GM23338 (cell line): ENCODE results near the gene PAX3.

Experiments used
- CREB1 ChIP-seq: fragments of 250-450 bp; sonication (Bioruptor Pico); IDR thresholded peaks from 2 replicates; pipeline ENCODE4 v1.5.0; 2020; ENCODE audit warnings: low read depth, mild to moderate bottlenecking, moderate library complexity
- EZH2 ChIP-seq: fragments of 200-600 bp; sonication (generic); IDR thresholded peaks from one replicate; pipeline ENCODE4 v1.8.0; 2017; ENCODE audit warnings: antibody characterized with exemption, mild to moderate bottlenecking, low read depth; ENCODE audit not compliant: unreplicated experiment
- EZH2phosphoT487 ChIP-seq: fragments of 200-600 bp; sonication (generic); IDR thresholded peaks from one replicate; pipeline ENCODE4 v1.8.1; 2018; ENCODE audit warnings: antibody characterized with exemption; ENCODE audit not compliant: unreplicated experiment
- TF ChIP-seq, protein P1 (sequence below), 2 experiments: fragments of 200-600 bp in 1 of 2; sonication (generic) in 1 of 2; conservative IDR thresholded peaks; 2 replicates each; pipeline versions ENCODE4 v1.5.1 to v1.6.1; 2016 to 2017; ENCODE audit warnings: antibody characterized with exemption in 2 of 2, low read depth in 2 of 2, mild to moderate bottlenecking in 2 of 2, moderate library complexity in 1 of 2
- TF ChIP-seq, protein P2 (sequence below): fragments of 250-450 bp; sonication (Bioruptor Pico); IDR thresholded peaks from 2 replicates; pipeline ENCODE4 v1.5.0; 2020; ENCODE audit warnings: mild to moderate bottlenecking, moderate library complexity

DNA sequence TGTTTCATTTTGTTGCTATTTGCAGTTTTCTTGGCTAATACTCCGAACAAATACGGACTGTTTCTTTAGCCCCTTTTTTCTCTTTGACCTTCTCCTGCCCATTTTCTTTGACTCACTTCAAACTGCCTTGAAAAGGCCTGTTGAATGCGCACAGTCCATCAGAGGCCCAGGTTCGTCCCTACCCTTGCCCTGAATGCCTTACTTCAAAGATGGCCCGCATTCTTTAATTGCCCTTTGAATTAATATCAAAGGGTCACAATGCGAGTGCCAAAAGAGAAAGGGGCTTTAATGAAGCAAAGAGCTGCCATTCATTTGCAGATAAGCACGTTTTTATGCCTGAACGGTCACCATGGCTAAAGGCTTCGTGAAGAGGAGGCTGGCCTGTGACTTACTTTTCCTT is 29.7 kb downstream of the PAX3 start:
- TF ChIP-seq, protein P1, sequence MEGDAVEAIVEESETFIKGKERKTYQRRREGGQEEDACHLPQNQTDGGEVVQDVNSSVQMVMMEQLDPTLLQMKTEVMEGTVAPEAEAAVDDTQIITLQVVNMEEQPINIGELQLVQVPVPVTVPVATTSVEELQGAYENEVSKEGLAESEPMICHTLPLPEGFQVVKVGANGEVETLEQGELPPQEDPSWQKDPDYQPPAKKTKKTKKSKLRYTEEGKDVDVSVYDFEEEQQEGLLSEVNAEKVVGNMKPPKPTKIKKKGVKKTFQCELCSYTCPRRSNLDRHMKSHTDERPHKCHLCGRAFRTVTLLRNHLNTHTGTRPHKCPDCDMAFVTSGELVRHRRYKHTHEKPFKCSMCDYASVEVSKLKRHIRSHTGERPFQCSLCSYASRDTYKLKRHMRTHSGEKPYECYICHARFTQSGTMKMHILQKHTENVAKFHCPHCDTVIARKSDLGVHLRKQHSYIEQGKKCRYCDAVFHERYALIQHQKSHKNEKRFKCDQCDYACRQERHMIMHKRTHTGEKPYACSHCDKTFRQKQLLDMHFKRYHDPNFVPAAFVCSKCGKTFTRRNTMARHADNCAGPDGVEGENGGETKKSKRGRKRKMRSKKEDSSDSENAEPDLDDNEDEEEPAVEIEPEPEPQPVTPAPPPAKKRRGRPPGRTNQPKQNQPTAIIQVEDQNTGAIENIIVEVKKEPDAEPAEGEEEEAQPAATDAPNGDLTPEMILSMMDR (conservative IDR thresholded peaks at IDR 0.05; ENCODE audit: low read depth in 2 of 2), result no peak
- no peak for TF ChIP-seq EZH2phosphoT487
- no peak for TF ChIP-seq CREB1 (CRISPR knock-in tag)
- no peak for TF ChIP-seq EZH2
- TF ChIP-seq, protein P2, sequence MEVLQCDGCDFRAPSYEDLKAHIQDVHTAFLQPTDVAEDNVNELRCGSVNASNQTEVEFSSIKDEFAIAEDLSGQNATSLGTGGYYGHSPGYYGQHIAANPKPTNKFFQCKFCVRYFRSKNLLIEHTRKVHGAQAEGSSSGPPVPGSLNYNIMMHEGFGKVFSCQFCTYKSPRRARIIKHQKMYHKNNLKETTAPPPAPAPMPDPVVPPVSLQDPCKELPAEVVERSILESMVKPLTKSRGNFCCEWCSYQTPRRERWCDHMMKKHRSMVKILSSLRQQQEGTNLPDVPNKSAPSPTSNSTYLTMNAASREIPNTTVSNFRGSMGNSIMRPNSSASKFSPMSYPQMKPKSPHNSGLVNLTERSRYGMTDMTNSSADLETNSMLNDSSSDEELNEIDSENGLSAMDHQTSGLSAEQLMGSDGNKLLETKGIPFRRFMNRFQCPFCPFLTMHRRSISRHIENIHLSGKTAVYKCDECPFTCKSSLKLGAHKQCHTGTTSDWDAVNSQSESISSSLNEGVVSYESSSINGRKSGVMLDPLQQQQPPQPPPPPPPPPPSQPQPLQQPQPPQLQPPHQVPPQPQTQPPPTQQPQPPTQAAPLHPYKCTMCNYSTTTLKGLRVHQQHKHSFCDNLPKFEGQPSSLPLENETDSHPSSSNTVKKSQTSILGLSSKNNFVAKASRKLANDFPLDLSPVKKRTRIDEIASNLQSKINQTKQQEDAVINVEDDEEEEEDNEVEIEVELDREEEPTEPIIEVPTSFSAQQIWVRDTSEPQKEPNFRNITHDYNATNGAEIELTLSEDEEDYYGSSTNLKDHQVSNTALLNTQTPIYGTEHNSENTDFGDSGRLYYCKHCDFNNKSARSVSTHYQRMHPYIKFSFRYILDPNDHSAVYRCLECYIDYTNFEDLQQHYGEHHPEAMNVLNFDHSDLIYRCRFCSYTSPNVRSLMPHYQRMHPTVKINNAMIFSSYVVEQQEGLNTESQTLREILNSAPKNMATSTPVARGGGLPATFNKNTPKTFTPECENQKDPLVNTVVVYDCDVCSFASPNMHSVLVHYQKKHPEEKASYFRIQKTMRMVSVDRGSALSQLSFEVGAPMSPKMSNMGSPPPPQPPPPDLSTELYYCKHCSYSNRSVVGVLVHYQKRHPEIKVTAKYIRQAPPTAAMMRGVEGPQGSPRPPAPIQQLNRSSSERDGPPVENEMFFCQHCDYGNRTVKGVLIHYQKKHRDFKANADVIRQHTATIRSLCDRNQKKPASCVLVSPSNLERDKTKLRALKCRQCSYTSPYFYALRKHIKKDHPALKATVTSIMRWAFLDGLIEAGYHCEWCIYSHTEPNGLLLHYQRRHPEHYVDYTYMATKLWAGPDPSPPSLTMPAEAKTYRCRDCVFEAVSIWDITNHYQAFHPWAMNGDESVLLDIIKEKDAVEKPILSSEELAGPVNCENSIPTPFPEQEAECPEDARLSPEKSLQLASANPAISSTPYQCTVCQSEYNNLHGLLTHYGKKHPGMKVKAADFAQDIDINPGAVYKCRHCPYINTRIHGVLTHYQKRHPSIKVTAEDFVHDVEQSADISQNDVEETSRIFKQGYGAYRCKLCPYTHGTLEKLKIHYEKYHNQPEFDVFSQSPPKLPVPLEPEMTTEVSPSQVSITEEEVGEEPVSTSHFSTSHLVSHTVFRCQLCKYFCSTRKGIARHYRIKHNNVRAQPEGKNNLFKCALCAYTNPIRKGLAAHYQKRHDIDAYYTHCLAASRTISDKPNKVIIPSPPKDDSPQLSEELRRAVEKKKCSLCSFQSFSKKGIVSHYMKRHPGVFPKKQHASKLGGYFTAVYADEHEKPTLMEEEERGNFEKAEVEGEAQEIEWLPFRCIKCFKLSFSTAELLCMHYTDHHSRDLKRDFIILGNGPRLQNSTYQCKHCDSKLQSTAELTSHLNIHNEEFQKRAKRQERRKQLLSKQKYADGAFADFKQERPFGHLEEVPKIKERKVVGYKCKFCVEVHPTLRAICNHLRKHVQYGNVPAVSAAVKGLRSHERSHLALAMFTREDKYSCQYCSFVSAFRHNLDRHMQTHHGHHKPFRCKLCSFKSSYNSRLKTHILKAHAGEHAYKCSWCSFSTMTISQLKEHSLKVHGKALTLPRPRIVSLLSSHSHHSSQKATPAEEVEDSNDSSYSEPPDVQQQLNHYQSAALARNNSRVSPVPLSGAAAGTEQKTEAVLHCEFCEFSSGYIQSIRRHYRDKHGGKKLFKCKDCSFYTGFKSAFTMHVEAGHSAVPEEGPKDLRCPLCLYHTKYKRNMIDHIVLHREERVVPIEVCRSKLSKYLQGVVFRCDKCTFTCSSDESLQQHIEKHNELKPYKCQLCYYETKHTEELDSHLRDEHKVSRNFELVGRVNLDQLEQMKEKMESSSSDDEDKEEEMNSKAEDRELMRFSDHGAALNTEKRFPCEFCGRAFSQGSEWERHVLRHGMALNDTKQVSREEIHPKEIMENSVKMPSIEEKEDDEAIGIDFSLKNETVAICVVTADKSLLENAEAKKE (CRISPR knock-in tag), result no peak
